GM19452 (cell line): ENCODE data around the gene CATSPER4.

Source experiments
- ATAC-seq: cut with Tn5 transposase; IDR thresholded peaks from one replicate; pipeline ENCODE4 v1.9.1; 2021; ENCODE audit not compliant: unreplicated experiment

CATSPER4 gene

GRCh38 chr1:26234644-26235370 is 44.4 kb downstream of the CATSPER4 start:
- ATAC-seq = peak; percentile 1

- ATAC-seq = no peak
Observed at GRCh38 chr1:26237230-26237966, 47.0 kb downstream of the CATSPER4 start.

GRCh38 chr1:26239936-26240335 is 49.5 kb downstream of the CATSPER4 start:
- ATAC-seq = no peak
